K562 (cell line): ENCODE data around the gene PDE6D. TPM values are rescaled to one million over a fixed set of nuclear protein-coding genes. Genes with fewer than 3 reads are reported as not detected.
A peak's percentile ranks its signal among the peaks of the same experiment; 100 is the strongest.

ENCODE experiments used
- DIDO1 ChIP-seq: fragments of 450-650 bp; IDR thresholded peaks from 2 replicates; pipeline ENCODE4 v1.6.1; 2016; ENCODE audit warnings: low read depth, missing biosample characterization, missing genetic modification characterization
- E4F1 ChIP-seq: fragments of 250-450 bp; sonication (Bioruptor Pico); IDR thresholded peaks from 2 replicates; pipeline ENCODE4 v1.5.0; 2021; ENCODE audit warnings: mild to moderate bottlenecking, borderline replicate concordance
- ESRRA ChIP-seq: fragments of 450-650 bp; IDR thresholded peaks from 2 replicates; pipeline ENCODE4 v1.6.1; 2014; ENCODE audit warnings: low read depth, mild to moderate bottlenecking, moderate library complexity, borderline replicate concordance
- HDAC2 ChIP-seq: fragments of 450-650 bp; IDR thresholded peaks from 2 replicates; pipeline ENCODE4 v1.6.1; 2016; ENCODE audit warnings: mild to moderate bottlenecking
- NCOA2 ChIP-seq, 2 experiments: fragments of 450-650 bp; IDR thresholded peaks; 2 replicates each; pipeline ENCODE4 v1.6.1; 2018; ENCODE audit warnings: mild to moderate bottlenecking in 2 of 2, moderate library complexity in 1 of 2; ENCODE audit not compliant: partially characterized antibody in 2 of 2
- NUFIP1 ChIP-seq: fragments of 450-650 bp; IDR thresholded peaks from 2 replicates; pipeline ENCODE4 v1.6.1; 2018; ENCODE audit not compliant: partially characterized antibody
- RBBP5 ChIP-seq: fragments of 200-600 bp; sonication (generic); IDR thresholded peaks from 2 replicates; pipeline ENCODE4 v1.6.1; 2012; ENCODE audit warnings: borderline replicate concordance, mild to moderate bottlenecking, low read length, control low read depth, inconsistent platforms; ENCODE audit not compliant: insufficient read depth, poor library complexity, severe bottlenecking
- SETDB1 ChIP-seq: IDR thresholded peaks from one replicate; pipeline ENCODE4 v1.6.1; 2012; ENCODE audit warnings: low read length, control low read depth, inconsistent platforms
- TBP ChIP-seq: optimal IDR thresholded peaks from 2 replicates; pipeline ENCODE3; 2011; ENCODE audit warnings: low read depth, low read length, improper control_type of control experiment
- ZNF24 ChIP-seq: fragments of 450-650 bp; IDR thresholded peaks from 2 replicates; pipeline ENCODE4 v1.6.1; 2016
- ZNF639 ChIP-seq, 2 experiments: fragments of 200-800 bp in 1 of 2; sonication (Bioruptor generic) in 1 of 2; sonication (generic) in 1 of 2; formaldehyde crosslinking in 1 of 2; IDR thresholded peaks in 1 of 2; conservative IDR thresholded peaks in 1 of 2; 2 replicates each; pipeline versions ENCODE4 v1.5.0 to v1.6.1; 2016 to 2020; ENCODE audit warnings: missing compliant biosample characterization in 1 of 2, missing genetic modification characterization in 1 of 2, missing genetic modification reagents in 1 of 2
- ZNF695 ChIP-seq: fragments of 450-650 bp; formaldehyde crosslinking; IDR thresholded peaks from 2 replicates; pipeline ENCODE4 v1.4.0; 2020; ENCODE audit warnings: mild to moderate bottlenecking, moderate library complexity
- polyA plus RNA-seq, 8 experiments: library from polyadenylated mRNA; depleted of rRNA in 4 of 8; stranded (reverse) in 5 of 8; unstranded in 3 of 8; fragments of >200 nt; fragmentation: Nextera tagmentation in 2 of 8; fragmentation: Illumina TruSeq in 1 of 8; extraction: Ambion mirVana in 2 of 8; extraction: Trizol in 1 of 8; gene quantifications; 2 replicates each; pipeline versions ENCODE4 v1.2.1 to v1.2.3, GENCODE V29; 2011 to 2014; ENCODE audit warnings: inconsistent platforms in 1 of 8, missing spikeins in 1 of 8
- total RNA-seq, 7 experiments: library from RNA; depleted of rRNA in 6 of 7; stranded (reverse); fragments of >200 nt in 6 of 7; fragmentation: Illumina TruSeq in 2 of 7; extraction: Trizol in 2 of 7; gene quantifications; 2 replicates each; pipeline versions ENCODE4 v1.2.1 to v1.2.3, GENCODE V29; 2011 to 2021; ENCODE audit warnings: low replicate concordance in 1 of 7
- TF ChIP-seq, protein P1 (sequence below): sonication (generic); formaldehyde crosslinking; IDR thresholded peaks from 2 replicates; pipeline ENCODE4 v1.4.0; 2020; ENCODE audit warnings: mild to moderate bottlenecking, missing genetic modification reagents

Gene PDE6D
- total and polyA plus RNA-seq, 9 of the 15 experiments (the other 6 are each of a cell fraction or from before 2014, with no cell fraction given), result 0.65 to 11.6 (median 7.0) TPM

DNA sequence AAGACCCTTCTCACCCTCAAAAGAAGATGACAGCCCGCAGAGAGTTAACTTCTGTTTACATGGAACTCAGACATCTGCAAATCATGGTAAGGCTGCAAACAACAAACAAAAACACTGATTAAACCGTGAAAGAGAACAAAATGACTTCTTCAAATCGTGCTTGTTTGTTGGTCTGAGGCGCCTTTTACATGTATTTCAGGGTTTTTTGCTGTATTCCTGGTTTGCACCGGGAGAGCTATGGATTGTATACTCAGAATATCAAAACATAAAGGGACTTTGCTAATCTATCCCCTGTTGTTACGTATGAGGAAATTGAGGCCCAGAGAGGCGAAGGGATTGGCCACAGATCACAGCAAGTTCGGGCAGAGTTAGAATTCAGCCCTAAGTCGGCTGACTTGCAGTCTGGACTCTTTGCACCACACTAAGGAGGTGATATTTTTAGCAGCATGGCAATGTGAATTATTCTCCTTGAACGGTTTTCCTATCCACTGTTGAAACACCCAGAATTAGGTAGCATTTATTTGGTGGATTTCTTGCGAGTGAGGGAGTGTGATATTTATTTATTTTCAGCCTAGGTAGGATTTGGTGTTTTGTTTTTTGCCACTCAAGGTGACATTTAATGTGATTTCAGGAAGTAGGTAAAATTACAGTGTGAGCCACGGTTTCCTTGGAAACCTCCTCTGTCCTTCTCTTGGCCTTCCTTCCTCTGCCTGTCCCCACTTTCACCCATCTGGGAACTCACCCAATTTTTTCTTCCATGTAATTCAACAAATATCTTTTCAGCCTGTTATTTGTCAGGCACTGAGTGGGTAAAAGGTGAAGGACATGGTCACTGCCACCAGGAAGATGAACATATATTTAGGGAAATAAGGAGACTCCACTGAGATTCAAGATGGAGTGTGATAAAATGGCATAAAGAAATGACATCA lies 980 bp upstream of the PDE6D start (continued):
- TF ChIP-seq HDAC2 (no peak), E4F1 (no peak), DIDO1 (tag) (no peak), ZNF24 (no peak), ZNF639 (CRISPR knock-in tag; conservative IDR thresholded peaks at IDR 0.05 in 1 of 2, IDR thresholded peaks at IDR 0.05 in 1 of 2) (peak in 1 of 2 experiments; percentile 51; a peak in 2 of 4 replicates), SETDB1 (no peak), NCOA2 (IDR thresholded peaks at IDR 0.05; ENCODE audit: partially characterized antibody in 2 of 2) (no peak), ZNF695 (no peak), NUFIP1 (no peak), TBP (peak; percentile 6), RBBP5 (no peak), ESRRA (no peak)
- TF ChIP-seq, protein P1, sequence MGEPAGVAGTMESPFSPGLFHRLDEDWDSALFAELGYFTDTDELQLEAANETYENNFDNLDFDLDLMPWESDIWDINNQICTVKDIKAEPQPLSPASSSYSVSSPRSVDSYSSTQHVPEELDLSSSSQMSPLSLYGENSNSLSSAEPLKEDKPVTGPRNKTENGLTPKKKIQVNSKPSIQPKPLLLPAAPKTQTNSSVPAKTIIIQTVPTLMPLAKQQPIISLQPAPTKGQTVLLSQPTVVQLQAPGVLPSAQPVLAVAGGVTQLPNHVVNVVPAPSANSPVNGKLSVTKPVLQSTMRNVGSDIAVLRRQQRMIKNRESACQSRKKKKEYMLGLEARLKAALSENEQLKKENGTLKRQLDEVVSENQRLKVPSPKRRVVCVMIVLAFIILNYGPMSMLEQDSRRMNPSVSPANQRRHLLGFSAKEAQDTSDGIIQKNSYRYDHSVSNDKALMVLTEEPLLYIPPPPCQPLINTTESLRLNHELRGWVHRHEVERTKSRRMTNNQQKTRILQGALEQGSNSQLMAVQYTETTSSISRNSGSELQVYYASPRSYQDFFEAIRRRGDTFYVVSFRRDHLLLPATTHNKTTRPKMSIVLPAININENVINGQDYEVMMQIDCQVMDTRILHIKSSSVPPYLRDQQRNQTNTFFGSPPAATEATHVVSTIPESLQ (CRISPR knock-in tag), result 0 out of 2 replicates have a peak, but pooled peaks have one; percentile 3
